Mesenchymal stem cell (in vitro differentiated cells and primary cell): ENCODE data around the gene PTPRN2.

Experiments
- DNase-seq: peaks from one replicate; pipeline ENCODE4 v3.0.0-alpha.2; 2013
- H2AFZ ChIP-seq: one replicate; pipeline ENCODE4 v1.6.1; 2013; ENCODE audit warnings: low read depth, mild to moderate bottlenecking, control low read depth, inconsistent platforms, low read length, moderate library complexity
- H2AK5ac ChIP-seq: 2 replicates; pipeline ENCODE4 v1.6.1; 2013; ENCODE audit warnings: low read length, moderate library complexity, mild to moderate bottlenecking, inconsistent platforms; ENCODE audit not compliant: severe bottlenecking
- H2BK120ac ChIP-seq: one replicate; pipeline ENCODE4 v1.6.1; 2013; ENCODE audit warnings: low read depth, mild to moderate bottlenecking, inconsistent platforms, low read length, moderate library complexity
- H2BK12ac ChIP-seq, 2 experiments: one replicate each; pipeline ENCODE4 v1.6.1; 2013; ENCODE audit warnings: inconsistent platforms in 2 of 2, low read length in 2 of 2, mild to moderate bottlenecking in 2 of 2, moderate library complexity in 2 of 2, control low read depth in 1 of 2
- H2BK15ac ChIP-seq: one replicate; pipeline ENCODE4 v1.6.1; 2013; ENCODE audit warnings: mild to moderate bottlenecking, low read depth, inconsistent platforms; ENCODE audit not compliant: poor library complexity, severe bottlenecking
- H2BK5ac ChIP-seq: 2 replicates; pipeline ENCODE4 v1.6.1; 2013; ENCODE audit warnings: low read depth, mild to moderate bottlenecking, low read length, control low read depth, inconsistent platforms; ENCODE audit not compliant: poor library complexity, severe bottlenecking
- H3K14ac ChIP-seq, 2 experiments: one replicate each; pipeline ENCODE4 v1.6.1; 2013; ENCODE audit warnings: inconsistent platforms in 2 of 2, low read length in 2 of 2, control low read depth in 1 of 2, mild to moderate bottlenecking in 1 of 2, moderate library complexity in 1 of 2
- H3K18ac ChIP-seq, 2 experiments: one replicate each; pipeline ENCODE4 v1.6.1; 2013; ENCODE audit warnings: inconsistent platforms in 2 of 2, low read length in 2 of 2, control low read depth in 1 of 2, low read depth in 1 of 2, mild to moderate bottlenecking in 1 of 2
- H3K23ac ChIP-seq, 2 experiments: one replicate each; pipeline ENCODE4 v1.6.1; 2013; ENCODE audit warnings: inconsistent platforms in 2 of 2, low read length in 2 of 2, mild to moderate bottlenecking in 2 of 2, moderate library complexity in 2 of 2, control low read depth in 1 of 2
- H3K27ac ChIP-seq: 2 replicates; pipeline ENCODE4 v1.5.1; 2013; ENCODE audit warnings: mild to moderate bottlenecking, moderate library complexity, low read length, control low read depth, inconsistent platforms; ENCODE audit not compliant: poor library complexity, severe bottlenecking
- H3K27me3 ChIP-seq, 2 experiments: 2 replicates each; pipeline versions ENCODE4 v1.6.1 to v1.7.0; 2013; ENCODE audit warnings: low read length in 2 of 2, mild to moderate bottlenecking in 2 of 2, moderate library complexity in 2 of 2, control low read depth in 1 of 2, inconsistent platforms in 1 of 2; ENCODE audit not compliant: control insufficient read depth in 1 of 2, insufficient read depth in 1 of 2
- H3K36me3 ChIP-seq, 2 experiments: 2 replicates each; pipeline versions ENCODE4 v1.6.1 to v1.7.0; 2013; ENCODE audit warnings: low read length in 2 of 2, control low read depth in 1 of 2, inconsistent platforms in 1 of 2, low read depth in 1 of 2, mild to moderate bottlenecking in 1 of 2; ENCODE audit not compliant: insufficient read depth in 2 of 2, control insufficient read depth in 1 of 2
- H3K4ac ChIP-seq, 2 experiments: one replicate each; pipeline ENCODE4 v1.6.1; 2013; ENCODE audit warnings: inconsistent platforms in 2 of 2, low read length in 2 of 2, mild to moderate bottlenecking in 2 of 2, moderate library complexity in 2 of 2, control low read depth in 1 of 2, low read depth in 1 of 2
- H3K4me1 ChIP-seq: 2 replicates; pipeline ENCODE4 v1.6.1; 2013; ENCODE audit warnings: low read depth, low read length, control low read depth; ENCODE audit not compliant: control insufficient read depth, insufficient read depth
- H3K4me2 ChIP-seq: 2 replicates; pipeline ENCODE4 v1.6.1; 2013; ENCODE audit warnings: low read length, mild to moderate bottlenecking, inconsistent platforms; ENCODE audit not compliant: poor library complexity, severe bottlenecking
- H3K4me3 ChIP-seq, 2 experiments: 2 replicates each; pipeline versions ENCODE4 v1.5.1 to v1.7.0; 2013; ENCODE audit warnings: low read length in 2 of 2, mild to moderate bottlenecking in 2 of 2, control low read depth in 1 of 2, low read depth in 1 of 2; ENCODE audit not compliant: insufficient read depth in 1 of 2
- H3K79me1 ChIP-seq: replicated peaks from 2 replicates; pipeline ENCODE4 v1.6.1; 2013; ENCODE audit warnings: mild to moderate bottlenecking, control low read depth, low read length, inconsistent platforms; ENCODE audit not compliant: poor library complexity, severe bottlenecking
- H3K9ac ChIP-seq: 2 replicates; pipeline ENCODE4 v1.7.0; 2013; ENCODE audit warnings: mild to moderate bottlenecking, low read length, moderate library complexity
- H3K9me3 ChIP-seq: 2 replicates; pipeline ENCODE4 v1.7.0; 2013; ENCODE audit warnings: mild to moderate bottlenecking, low read length; ENCODE audit not compliant: control insufficient read depth
- H4K8ac ChIP-seq: one replicate; pipeline ENCODE4 v1.6.1; 2013; ENCODE audit warnings: inconsistent platforms, mild to moderate bottlenecking, low read length, moderate library complexity
- H4K91ac ChIP-seq: one replicate; pipeline ENCODE4 v1.6.1; 2013; ENCODE audit warnings: mild to moderate bottlenecking, low read length, inconsistent platforms
- whole genome bisulfite sequencing: methylation state at CpG from one replicate; pipeline ENCODE4 v1.1.7; 2013; ENCODE audit warnings: mixed read lengths; 5-methylcytosine and 5-hydroxymethylcytosine counted together

PTPRN2 gene

DNA sequence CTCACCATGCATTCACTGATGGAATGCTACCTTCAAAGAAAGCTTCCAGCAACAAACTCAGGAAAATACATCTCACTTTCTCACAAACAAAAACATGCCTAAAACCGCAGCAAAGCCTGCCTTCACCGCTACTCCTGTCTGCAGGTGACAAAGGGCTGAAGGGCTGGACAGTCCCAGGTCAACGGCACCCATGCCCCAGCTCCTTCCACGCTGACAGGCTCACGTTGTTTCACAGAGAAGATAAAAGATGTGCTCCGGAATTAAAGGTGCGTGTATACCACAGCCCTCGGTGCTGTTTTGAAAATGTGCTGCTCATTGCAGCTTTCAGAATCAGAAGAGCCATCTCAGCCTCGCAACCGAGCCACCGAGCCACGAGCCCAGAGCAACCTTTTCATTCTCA, 445.0 kb downstream of the PTPRN2 start:
- Histone ChIP-seq H2BK120ac (no peak overlapping the region), H3K4me1 (no peaks in the 10 kb centered on the region), H3K18ac (no peak overlapping the region), H2BK15ac (no peak overlapping the region), H2BK12ac (no peak overlapping the region), H2AK5ac (no peak overlapping the region), H3K36me3 (no peaks in the 10 kb centered on the region), H3K4me3 (no peak overlapping the region), H3K79me1 (no peaks in the 10 kb centered on the region), H3K27me3 (no peaks in the 10 kb centered on the region), H4K8ac (no peak overlapping the region), H2AFZ (no peak overlapping the region), H4K91ac (no peak overlapping the region), H3K27ac (no peak overlapping the region), H2BK5ac (no peak overlapping the region), H3K23ac (no peak overlapping the region), H3K4ac (no peak overlapping the region), H3K14ac (no peak overlapping the region), H3K9me3 (peaks cover 9% of the 10 kb centered on the region), H3K9ac (no peak overlapping the region), H3K4me2 (no peak overlapping the region)
- no peak for DNase-seq
- WGBS: 73% methylated on average over 12 of the region's 12 CpGs

DNA sequence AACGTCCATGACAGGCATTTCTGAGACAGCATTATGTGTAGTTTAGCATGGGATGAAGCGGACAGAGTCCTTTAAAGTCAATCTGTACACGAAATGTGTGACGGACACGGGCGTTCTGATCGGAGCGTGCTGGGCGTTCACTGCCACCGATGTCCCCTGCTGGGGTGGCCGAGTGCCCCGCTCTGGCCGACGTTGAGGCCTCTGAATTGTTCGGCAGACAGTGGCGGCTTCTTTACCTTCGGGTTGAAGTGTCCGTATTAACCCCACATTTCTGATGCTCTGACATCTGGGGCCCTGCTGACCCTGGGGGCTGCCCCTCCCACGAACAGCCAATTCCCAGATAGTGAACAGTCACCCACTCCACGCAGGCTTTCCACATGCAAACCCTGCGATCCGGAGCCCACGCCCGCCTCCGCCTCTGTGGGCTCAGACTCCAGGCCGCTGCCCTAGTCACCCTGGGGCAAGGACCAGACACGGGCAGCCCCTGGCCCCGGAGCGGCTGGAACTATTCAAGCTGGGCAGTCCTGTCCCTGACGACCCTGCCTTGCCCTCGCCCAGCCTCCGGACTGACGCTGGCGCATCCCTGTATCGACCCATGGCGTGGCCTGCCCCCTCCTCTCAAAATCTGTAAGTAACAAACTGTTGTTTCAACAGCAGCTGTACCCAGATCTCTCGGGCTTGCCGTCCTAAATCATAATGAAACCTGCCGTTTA, 445.7 kb downstream of the PTPRN2 start:
- Histone ChIP-seq H2BK12ac (no peak overlapping the region), H3K23ac (no peak overlapping the region), H4K8ac (no peak overlapping the region), H3K9ac (no peak overlapping the region), H3K14ac (no peak overlapping the region), H3K27me3 (no peaks in the 10 kb centered on the region), H3K18ac (no peak overlapping the region), H2BK5ac (no peak overlapping the region), H3K9me3 (peaks cover 6% of the 10 kb centered on the region), H3K36me3 (no peaks in the 10 kb centered on the region), H3K4me1 (no peaks in the 10 kb centered on the region), H2AK5ac (no peak overlapping the region), H3K79me1 (no peaks in the 10 kb centered on the region), H3K4me2 (no peak overlapping the region), H3K4me3 (no peak overlapping the region), H4K91ac (no peak overlapping the region), H3K27ac (no peak overlapping the region), H2BK120ac (no peak overlapping the region), H2AFZ (no peak overlapping the region), H2BK15ac (no peak overlapping the region), H3K4ac (no peak overlapping the region)
- WGBS: 77% methylated on average over 39 of the region's 39 CpGs
- DNase-seq: no peak

DNA sequence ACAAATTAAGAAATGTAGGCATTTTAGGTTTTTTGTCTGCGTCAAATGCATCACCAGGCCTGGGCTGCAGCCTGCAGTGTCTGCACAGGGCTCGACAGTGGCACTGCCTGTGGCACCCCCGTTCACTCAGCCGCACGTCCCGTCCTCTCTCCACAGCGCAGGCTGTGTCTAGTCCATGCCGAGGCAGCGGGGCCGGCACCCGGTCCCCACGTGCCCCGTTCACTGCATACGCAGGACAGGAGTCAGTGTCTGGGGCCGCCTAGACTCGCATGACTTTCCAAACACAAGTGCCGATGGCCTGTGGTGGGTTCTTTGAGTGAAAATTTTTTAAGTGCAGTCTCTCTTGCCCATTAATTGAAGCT, 446.4 kb downstream of the PTPRN2 start:
- no peak overlapping the region for H2BK12ac ChIP-seq
- H3K4me3 ChIP-seq: no peak overlapping the region
- H3K36me3 ChIP-seq: no peaks in the 10 kb centered on the region
- no peak overlapping the region for H3K18ac ChIP-seq
- no peak overlapping the region for H3K27ac ChIP-seq
- H2BK15ac ChIP-seq: no peak overlapping the region
- H2BK5ac ChIP-seq: no peak overlapping the region
- H3K14ac ChIP-seq: no peak overlapping the region
- WGBS: 84% methylated on average over 17 of the region's 17 CpGs
- H3K27me3 ChIP-seq: no peaks in the 10 kb centered on the region
- no peak overlapping the region for H3K23ac ChIP-seq
- peaks cover 10% of the 10 kb centered on the region for H3K9me3 ChIP-seq
- no peak overlapping the region for H2AK5ac ChIP-seq
- no peak overlapping the region for H3K9ac ChIP-seq
- no peaks in the 10 kb centered on the region for H3K79me1 ChIP-seq
- DNase-seq: no peak
- H2BK120ac ChIP-seq: no peak overlapping the region
- no peak overlapping the region for H3K4me2 ChIP-seq
- no peak overlapping the region for H4K91ac ChIP-seq
- no peak overlapping the region for H4K8ac ChIP-seq
- no peaks in the 10 kb centered on the region for H3K4me1 ChIP-seq
- H3K4ac ChIP-seq: no peak overlapping the region
- no peak overlapping the region for H2AFZ ChIP-seq

DNA sequence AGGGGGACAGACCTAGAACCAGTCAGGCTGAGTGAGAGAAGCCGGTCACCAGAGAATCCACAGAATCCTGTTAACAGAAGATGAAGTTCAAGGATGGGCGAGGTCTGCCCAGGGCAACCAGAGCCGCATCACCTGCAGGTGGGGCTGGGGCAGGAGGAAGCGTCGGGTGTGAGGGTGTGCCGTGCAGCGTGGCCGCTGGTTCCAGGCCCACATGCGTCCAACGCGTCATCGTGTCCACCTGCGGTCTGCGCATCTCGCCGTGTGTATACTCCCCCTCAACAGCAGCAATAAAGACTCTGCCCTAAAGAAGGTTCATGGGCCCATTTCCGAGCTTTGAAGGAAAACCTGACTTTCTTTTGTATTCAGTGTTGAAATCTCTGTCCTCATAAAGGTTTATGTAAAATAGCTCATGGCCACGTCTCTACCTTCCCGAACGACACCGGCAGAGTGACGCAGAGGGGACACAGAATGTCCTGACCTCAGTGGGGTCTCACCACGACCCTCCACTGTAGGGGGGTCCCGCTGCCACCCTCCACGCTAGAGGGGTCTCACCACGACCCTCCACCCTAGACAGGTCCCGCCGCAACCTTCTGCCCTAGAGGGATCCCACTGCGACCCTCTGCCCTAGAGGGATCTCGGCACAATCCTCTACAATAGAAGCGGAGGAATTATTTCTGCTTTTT, 446.9 kb downstream of the PTPRN2 start:
- H4K8ac ChIP-seq: no peak overlapping the region
- H2AK5ac ChIP-seq: no peak overlapping the region
- H3K79me1 ChIP-seq: no peaks in the 10 kb centered on the region
- H4K91ac ChIP-seq: no peak overlapping the region
- H2BK5ac ChIP-seq: no peak overlapping the region
- WGBS: 86% methylated on average over 25 of the region's 31 CpGs
- H3K4me3 ChIP-seq: peak overlapping the region in 1 of 2 experiments; percentile 14
- no peak overlapping the region for H2BK15ac ChIP-seq
- no peak overlapping the region for H3K18ac ChIP-seq
- no peak overlapping the region for H3K14ac ChIP-seq
- H3K4me2 ChIP-seq: no peak overlapping the region
- no peak overlapping the region for H2BK12ac ChIP-seq
- H3K9me3 ChIP-seq: peaks cover 10% of the 10 kb centered on the region
- H3K4me1 ChIP-seq: no peaks in the 10 kb centered on the region
- no peaks in the 10 kb centered on the region for H3K27me3 ChIP-seq
- no peaks in the 10 kb centered on the region for H3K36me3 ChIP-seq
- H3K9ac ChIP-seq: no peak overlapping the region
- no peak overlapping the region for H3K23ac ChIP-seq
- no peak overlapping the region for H2AFZ ChIP-seq
- H3K27ac ChIP-seq: no peak overlapping the region
- no peak for DNase-seq
- H3K4ac ChIP-seq: no peak overlapping the region
- no peak overlapping the region for H2BK120ac ChIP-seq
